Fibroblast of mammary gland (primary cell): Measurements from ENCODE around the gene HEATR5A.

Experiments used
- DNase-seq: peaks from one replicate; pipeline ENCODE4 v3.0.0-alpha.2; 2010; ENCODE audit warnings: low read depth
- H3K4me3 ChIP-seq: 2 replicates; pipeline ENCODE4 v1.5.1; 2011; ENCODE audit warnings: low read depth, mild to moderate bottlenecking, low read length, moderate library complexity; ENCODE audit not compliant: control insufficient read depth
- CTCF ChIP-seq: conservative IDR thresholded peaks from 2 replicates; pipeline ENCODE4 v1.5.1; 2011; ENCODE audit warnings: low read depth, low read length, inconsistent platforms; ENCODE audit not compliant: control insufficient read depth, insufficient read depth

HEATR5A gene

GRCh38 chr14:31403707-31404106 is 16.6 kb downstream of the HEATR5A start:
- no peak for DNase-seq
- no peak for TF ChIP-seq CTCF
- no peak overlapping the region for H3K4me3 ChIP-seq

DNA sequence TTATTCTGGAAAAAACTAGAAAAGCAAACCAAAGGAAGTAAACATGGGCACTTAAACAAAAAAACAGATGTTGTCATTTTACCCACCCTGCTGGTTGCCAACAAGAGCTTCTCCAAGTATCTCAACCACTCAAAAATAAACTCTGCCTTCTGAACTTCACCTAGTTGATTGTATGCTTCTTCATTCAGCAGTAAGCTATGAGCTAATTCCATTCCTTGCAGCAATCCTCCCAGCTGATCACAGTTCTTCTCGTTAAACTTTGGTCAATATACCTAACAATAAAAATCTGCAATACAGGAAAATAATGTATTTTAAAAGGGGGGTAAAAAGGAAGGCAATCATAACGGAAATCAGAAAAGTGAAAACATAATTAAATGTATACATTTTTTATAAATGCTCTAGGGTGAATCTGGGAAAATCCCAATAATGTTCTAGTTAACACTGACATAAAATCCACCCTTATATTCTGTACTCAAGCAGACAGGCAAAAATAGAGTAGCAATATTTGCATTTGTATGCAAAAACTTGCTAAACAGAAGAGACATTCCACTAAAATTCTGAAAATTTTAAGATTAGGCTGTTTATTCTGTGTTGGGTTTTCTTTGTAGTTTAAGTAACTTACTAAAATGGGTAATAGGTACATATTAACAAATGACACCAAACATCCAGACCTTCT is 17.4 kb downstream of the HEATR5A start:
- DNase-seq: no peak
- no peak overlapping the region for H3K4me3 ChIP-seq
- TF ChIP-seq CTCF: no peak

DNA sequence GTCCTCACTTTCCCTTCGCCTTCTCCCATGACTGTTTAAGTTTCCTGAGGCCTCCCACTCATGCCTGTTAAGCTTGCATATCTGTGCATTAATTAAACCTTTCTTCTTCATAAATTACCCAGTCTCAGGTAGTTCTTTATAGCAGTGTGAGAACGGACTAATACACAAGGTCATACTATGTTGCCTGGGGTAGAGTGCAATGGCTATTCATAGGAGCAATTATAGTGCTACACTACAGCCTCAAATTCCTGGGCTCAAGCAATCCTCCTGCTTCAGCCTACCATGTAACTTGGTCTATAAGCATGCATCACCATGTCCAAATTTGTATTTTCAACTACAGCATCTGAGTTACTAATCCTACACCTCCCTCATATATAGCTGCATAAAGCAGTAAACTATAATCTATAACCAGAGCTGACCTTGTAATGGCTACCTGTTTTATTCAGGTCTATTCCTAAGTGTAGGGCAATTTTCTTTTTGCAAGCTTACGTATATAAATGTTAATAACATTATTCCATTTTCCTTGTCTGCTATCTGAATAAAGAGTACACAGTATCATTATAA is 18.9 kb downstream of the HEATR5A start:
- no peak overlapping the region for H3K4me3 ChIP-seq
- DNase-seq: no peak
- no peak for TF ChIP-seq CTCF

DNA sequence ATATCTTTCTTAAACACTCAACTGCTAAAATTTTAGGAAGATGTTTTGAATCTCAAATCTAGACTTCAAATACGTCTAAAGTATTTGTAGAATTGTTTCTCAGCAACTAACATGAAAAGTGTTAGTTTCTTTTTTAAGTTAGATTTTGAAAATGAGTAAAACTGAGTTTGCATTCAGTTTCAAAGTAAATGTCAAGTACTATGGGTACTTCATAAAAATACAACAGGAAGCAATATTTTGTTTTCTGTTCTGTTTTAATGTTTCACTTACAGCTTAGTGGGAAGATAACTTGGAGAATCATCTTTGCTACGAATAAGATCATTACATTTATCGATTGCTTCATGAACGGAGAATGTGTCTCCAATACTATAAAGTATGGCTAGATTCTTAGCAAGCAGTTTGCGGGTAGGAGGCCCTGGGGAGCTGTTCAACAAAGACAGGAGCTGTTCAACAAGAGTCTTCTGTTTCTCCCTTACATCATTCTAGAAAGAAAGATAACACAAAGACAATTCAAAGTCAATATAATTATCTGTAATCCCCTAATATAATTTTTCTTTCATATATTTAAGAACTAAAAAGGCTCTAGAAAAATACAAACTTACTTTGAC is 20.2 kb downstream of the HEATR5A start:
- no peak overlapping the region for H3K4me3 ChIP-seq
- TF ChIP-seq CTCF: no peak
- DNase-seq: no peak

GRCh38 chr14:31395572-31396205 is 24.7 kb downstream of the HEATR5A start:
- TF ChIP-seq CTCF: no peak
- no peak overlapping the region for H3K4me3 ChIP-seq
- peak; percentile 14 for DNase-seq

DNA sequence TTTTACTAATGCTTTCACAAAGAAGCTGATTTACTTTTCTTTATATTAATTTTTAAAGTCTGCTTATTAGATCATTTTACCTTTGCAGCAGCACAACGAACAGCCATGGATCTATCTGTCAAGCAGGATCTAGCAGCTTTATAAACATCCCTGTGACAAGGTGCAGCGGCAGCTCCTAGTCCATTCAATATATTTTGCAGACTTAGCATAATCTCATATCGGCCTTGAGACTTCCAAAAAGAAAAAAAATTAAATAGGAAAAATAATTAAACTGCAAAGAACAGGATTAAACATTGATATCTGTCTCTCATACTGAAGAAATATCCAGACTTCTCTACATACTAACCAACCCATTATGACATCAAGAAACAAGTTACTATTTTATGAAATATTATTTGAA is 25.2 kb downstream of the HEATR5A start:
- no peak overlapping the region for H3K4me3 ChIP-seq
- DNase-seq: no peak
- TF ChIP-seq CTCF: no peak
